Measurements from ENCODE around the gene NR2C1.

NR2C1 gene

GRCh38 chr12:94977766-94978468 lies 95.5 kb downstream of the NR2C1 start:
- no peak for TF ChIP-seq ZNF274 (IDR thresholded peaks at IDR 0.05; ENCODE audit: low read depth, low read length)

DNA sequence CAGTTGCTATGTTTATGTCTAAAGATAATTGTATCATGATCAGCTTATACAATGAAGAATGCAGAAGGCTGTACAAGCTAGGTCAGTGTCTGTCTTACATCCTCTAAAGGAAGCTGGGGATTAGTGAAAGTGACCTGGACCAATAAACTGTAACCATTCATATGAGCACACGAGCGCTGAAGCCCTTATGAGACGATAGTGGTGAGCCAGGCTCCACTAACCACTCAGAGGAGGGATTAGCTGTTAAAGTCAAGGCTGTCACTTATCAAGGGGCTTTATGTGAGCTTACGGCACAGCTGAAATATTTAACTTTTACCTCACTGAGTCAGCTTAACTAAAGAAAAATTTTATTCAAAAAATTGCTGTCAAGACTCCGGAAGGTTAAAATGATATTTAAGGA lies 100.2 kb downstream of the NR2C1 start:
- no peak for TF ChIP-seq ZNF274 (IDR thresholded peaks at IDR 0.05; ENCODE audit: low read depth, low read length)
- no peak overlapping the region for H3K4me3 ChIP-seq (ENCODE audit: low read length)

More at GRCh38 chr12:94977766-94978468, 95.5 kb downstream of the NR2C1 start:
- H3K4me3 ChIP-seq (ENCODE audit: low read length) = no peak overlapping the region

- no peak for TF ChIP-seq ZNF274 (IDR thresholded peaks at IDR 0.05; ENCODE audit: low read depth, low read length)
- no peak overlapping the region for H3K4me3 ChIP-seq (ENCODE audit: low read length)
Observed at GRCh38 chr12:94972795-94973194, 100.6 kb downstream of the NR2C1 start.

DNA sequence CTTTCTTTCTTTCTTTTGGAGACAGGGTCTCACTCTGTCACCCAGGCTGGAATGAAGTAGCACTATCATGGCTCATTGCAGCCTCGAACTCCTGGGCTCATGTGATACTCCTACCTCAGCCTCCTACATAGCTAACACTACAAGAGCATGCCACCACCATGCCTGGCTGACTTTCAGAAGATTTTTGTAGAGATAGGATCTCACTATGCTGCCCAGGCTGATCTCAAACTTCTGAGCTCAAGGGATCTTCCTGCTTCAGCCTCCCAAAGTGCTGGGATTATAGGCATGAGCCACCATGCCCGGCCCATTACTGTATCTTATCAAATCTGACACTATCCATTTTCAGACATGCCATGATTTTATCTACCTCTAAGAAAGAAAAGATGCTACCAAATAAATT lies 101.5 kb downstream of the NR2C1 start:
- no peak for TF ChIP-seq ZNF274 (IDR thresholded peaks at IDR 0.05; ENCODE audit: low read depth, low read length)
- H3K4me3 ChIP-seq (ENCODE audit: low read length) = no peak overlapping the region

DNA sequence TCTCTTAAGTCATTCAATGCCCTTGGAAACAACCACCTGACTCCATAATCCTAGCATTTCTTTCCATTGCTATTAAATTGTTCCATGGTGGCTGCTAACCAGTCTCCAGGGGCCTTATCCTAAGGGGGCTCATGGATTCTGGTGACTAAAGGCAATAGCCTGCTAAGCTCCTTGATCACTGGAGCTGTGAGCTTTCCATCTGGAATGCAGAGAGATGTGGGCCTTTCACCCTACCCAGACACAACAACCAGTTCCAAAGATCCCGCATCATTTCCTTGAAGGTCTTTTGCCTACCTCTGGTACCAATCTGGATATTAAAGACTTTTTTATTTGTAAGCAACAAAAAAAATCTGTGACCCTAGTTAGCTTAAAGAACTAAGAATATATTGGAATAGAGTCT lies 102.9 kb downstream of the NR2C1 start:
- TF ChIP-seq ZNF274 (IDR thresholded peaks at IDR 0.05; ENCODE audit: low read depth, low read length) = no peak
- H3K4me3 ChIP-seq (ENCODE audit: low read length) = no peak overlapping the region

All from GM08714 (cell line).